AG09319 (cell line): ENCODE results near the gene RAD51B.

Experiments used
- DNase-seq: peaks from one replicate; pipeline ENCODE4 v3.0.0-alpha.2; 2010; ENCODE audit warnings: low read depth; ENCODE audit errors: extremely low read depth
- TF ChIP-seq, protein P1 (sequence below): IDR thresholded peaks from 2 replicates; pipeline ENCODE4 v1.5.1; 2011; ENCODE audit warnings: low read depth, mild to moderate bottlenecking, inconsistent platforms, low read length, moderate library complexity

The RAD51B gene

DNA sequence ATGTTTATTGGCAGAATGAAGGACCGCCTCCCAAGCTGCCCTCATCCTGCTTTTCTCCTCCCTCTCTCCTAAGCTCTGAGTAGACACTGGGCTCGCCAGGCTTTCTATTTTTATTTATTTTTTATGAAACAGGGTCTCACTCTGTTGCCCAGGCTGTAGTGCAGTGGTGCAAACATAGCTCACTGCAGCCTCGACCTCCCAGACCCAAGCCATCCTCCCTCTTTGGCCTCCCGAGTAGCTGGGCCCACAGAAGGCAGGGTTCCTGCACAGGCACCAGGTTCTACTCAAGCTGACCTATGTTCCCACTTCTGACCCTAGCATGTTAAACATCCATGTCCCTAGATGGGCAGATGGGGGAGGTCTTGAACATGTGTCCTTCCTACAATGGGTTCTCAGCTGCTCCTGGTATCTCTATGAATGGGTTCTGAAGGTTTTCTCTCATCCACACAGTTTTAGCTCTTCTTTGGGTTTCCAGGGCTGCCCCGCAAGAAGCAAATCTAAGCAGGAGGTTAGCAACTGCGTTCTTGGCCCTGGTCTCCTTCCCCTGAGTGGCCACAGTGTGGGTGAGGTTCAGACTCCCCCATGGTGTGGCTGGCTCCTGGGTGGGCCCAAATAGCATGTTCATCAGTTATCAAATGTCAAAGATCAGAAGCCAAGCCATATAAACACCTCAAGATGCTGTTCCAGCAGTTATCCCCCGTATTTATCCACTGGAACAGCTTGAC is 805.9 kb downstream of the RAD51B start:
- TF ChIP-seq, protein P1, sequence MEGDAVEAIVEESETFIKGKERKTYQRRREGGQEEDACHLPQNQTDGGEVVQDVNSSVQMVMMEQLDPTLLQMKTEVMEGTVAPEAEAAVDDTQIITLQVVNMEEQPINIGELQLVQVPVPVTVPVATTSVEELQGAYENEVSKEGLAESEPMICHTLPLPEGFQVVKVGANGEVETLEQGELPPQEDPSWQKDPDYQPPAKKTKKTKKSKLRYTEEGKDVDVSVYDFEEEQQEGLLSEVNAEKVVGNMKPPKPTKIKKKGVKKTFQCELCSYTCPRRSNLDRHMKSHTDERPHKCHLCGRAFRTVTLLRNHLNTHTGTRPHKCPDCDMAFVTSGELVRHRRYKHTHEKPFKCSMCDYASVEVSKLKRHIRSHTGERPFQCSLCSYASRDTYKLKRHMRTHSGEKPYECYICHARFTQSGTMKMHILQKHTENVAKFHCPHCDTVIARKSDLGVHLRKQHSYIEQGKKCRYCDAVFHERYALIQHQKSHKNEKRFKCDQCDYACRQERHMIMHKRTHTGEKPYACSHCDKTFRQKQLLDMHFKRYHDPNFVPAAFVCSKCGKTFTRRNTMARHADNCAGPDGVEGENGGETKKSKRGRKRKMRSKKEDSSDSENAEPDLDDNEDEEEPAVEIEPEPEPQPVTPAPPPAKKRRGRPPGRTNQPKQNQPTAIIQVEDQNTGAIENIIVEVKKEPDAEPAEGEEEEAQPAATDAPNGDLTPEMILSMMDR: no peak
- DNase-seq: no peak

DNA sequence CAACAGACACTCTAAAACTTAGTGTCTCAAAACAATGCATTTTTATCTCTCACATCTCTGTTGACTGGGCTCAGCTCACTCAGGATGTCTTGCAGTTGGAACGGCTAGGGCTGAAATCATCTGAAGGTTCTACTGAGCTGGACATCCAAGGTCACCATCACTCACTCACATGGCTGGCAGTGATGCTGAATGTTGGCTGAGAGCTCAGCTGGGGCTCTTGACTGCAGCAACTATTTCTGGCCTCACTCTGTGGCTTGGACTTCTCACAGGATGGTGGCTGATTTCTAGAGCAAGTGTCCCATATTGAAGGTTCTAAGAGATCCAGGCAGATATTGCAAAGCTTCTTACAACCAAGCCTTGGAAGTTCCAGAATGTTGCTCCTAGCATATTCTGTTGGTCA is 806.8 kb downstream of the RAD51B start:
- DNase-seq: no peak
- TF ChIP-seq, protein P1: no peak

DNA sequence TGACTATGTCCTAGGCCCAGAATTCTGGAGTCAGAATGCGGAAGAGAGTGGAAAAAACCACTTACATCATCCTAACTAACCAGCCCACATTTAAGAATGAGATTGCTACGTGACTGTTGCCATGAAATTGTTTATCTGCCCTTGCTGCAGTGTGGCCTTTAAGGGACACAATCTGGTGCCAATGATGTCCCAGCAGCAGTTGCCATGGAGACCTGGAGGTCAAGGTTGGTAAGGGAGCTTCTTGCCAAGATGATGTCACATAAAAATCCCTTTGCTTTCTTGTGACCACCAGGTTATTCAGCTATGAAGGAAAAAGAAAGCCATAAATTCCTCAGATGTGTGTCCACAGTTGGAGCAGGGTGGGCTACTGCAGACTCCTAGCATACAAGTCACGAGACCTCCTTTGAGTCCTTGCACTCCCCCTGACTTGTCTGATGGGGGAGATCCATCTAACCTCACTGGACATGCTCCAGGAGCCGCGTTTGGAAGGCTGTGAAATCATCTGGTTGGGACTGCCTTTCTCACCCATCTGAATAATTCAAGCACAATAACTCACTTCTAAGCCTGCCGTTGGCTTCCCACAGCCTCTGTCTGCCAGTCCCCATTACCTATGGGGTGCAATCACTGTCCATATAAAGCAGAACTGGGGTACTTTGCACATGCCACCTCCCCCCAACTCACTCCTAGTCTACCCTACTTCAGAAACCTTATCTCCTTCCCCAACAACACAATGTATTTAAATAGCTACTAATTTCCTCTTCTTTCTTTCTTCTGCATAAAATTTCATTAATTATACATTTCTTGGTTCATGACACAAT is 807.7 kb downstream of the RAD51B start:
- DNase-seq: no peak

DNA sequence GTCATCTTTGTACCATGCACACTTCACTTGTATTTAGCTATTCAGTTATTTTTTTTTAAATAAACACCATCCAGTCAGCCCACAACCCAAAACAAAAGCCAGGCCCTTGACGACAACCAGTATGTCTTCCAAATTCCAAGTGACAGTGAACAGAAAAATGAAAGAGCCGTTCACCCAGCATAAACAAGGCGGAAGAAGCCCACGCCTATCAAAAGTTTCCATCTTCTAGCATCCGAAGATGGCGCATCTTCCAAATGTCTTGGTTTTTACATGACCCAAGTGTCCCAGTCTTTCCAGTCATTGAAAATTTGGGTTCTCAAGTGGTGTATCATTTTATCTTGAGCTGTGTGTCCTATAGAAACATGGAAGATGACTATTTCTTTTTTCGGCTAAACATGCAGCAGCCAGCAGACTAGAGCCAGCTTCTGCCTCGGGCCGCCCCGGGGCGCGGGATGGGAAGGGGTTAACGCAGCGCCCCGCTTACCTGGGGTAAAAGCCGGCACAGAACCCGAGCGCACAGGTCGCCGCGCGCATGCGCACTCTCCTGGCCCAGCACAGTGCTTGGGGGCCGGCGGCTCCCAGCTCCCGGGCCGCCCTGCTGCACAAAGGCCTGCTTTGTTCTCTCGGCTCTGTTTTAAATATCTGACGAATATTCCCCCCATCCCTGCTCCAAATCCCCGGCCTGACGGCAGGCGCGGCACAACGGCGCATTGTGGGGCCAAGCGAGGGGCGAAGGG is 808.5 kb downstream of the RAD51B start:
- DNase-seq: no peak
- TF ChIP-seq, protein P1: no peak

More for the DNA sequence above, 807.7 kb downstream of the RAD51B start:
- TF ChIP-seq, protein P1: no peak

DNA sequence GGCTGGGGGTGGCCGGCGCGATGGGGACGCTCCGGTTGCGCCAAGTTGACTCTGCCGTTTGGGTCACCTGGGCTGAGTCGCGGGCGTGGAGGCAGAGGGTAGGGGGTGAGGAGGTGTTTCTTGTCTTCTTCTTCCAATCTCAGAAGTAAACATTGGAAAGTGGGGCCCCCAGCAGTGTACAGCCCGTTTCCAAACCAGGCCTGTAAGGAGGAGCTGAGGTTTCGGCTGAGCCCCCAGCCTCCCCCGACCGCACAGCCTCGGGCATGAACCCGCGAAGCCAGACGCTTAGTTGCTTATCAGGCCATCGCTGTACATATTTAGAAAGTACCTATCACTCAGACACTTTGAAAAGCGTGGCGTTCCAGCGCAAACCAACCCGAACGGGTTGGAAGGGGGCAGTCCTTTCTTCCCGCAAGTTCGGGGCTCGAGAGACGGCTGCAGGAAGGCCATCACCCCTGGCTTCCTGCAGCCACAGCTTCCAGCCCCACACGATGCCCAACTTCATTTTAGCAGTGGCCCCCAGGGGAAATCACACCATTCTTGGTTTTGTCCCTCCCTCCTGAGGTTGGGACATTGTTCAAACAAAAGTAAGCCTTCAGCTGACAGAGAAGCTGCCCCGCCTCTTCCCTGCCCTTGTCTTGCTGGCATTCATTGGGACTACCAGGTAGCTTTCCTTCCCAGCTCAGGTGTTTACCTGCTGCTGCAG is 809.2 kb downstream of the RAD51B start:
- TF ChIP-seq, protein P1: no peak
- DNase-seq: no peak

DNA sequence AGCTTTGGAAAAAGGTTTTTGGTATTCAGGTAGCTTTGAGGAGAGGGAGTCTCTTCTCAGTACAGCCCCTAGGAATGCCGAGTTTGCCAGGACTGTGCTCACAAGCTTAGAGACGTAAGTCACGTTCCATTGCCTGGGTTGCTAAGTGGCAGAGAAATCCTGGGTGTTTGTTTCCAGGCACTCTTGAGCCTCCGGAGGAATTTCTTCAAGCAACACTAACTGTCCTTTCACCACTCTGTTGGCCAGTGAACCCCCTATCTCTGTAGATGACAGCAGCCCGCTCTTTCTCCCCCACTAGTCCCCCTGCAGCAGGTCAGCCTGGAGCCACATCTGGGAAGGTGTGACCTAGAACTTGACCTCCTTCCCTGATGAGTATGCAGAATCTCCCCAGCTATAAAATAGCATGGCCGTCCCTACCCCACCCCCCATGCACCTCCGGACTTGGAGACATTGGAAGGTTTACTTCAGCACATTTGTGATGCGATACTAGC is 810.5 kb downstream of the RAD51B start:
- no peak for DNase-seq
- TF ChIP-seq, protein P1: no peak
